Thyroid gland (tissue), 4 donors: ENCODE measurements around the gene ERBB3.

Source experiments
- POLR2A ChIP-seq, 2 donors: fragments of 450-650 bp; IDR thresholded peaks; one replicate each; pipeline ENCODE4 v1.6.1; 2017; ENCODE audit warnings: antibody characterized with exemption in 2 of 2, mild to moderate bottlenecking in 2 of 2, moderate library complexity in 1 of 2
- TF ChIP-seq, protein P1 (sequence below), 6 experiments: fragments of 200-600 bp in 3 of 6; fragments of 450-650 bp in 3 of 6; sonication (generic) in 3 of 6; IDR thresholded peaks; one replicate each; pipeline ENCODE4 v1.5.1; 2016 to 2019; ENCODE audit warnings: antibody characterized with exemption in 6 of 6, mild to moderate bottlenecking in 2 of 6, inconsistent platforms in 1 of 6, moderate library complexity in 1 of 6

DNA sequence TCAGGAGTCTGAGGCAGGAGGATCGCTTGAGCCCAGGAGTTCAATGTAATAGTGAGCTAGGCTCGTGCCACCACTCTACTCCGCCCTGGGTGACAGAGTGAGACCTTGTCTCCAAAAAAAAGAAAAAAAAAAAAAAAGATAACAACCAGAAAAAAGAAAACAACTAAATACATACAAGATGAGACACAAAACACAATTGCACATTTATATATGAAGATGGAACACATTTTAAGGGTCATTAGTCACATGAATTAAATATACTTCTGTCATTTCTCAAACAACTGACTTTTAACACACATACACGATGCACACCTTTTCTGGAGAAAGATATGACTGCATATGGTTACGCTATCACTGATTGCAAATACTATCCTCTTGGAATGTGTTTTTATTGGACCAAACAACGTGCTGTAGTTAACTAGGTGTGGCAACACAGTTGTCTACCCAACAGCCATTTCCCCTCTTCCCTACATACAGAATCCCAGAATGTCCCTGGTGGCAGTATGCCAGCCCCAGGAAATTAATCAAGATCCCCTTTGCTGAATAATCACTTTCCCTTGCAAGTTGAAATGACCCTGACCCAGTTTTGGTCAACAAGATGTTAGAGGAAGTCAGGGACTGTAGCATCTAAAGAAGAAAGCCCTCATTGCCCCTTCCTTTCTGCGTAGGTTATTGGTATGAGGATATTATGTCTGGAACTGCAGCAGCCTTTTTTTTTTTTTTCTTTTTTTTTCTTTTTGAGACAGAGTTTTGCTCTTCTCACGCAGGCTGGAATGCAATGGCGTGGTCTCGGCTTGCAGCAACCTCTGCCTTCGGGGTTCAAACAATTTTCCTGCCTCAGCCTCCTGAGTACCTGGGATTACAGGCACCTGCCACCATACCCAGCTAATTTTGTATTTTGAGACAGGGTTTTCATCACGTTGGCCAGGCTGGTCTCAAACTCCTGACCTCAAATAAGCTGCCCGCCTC is 66.8 kb downstream of the ERBB3 start:
- TF ChIP-seq, protein P1, sequence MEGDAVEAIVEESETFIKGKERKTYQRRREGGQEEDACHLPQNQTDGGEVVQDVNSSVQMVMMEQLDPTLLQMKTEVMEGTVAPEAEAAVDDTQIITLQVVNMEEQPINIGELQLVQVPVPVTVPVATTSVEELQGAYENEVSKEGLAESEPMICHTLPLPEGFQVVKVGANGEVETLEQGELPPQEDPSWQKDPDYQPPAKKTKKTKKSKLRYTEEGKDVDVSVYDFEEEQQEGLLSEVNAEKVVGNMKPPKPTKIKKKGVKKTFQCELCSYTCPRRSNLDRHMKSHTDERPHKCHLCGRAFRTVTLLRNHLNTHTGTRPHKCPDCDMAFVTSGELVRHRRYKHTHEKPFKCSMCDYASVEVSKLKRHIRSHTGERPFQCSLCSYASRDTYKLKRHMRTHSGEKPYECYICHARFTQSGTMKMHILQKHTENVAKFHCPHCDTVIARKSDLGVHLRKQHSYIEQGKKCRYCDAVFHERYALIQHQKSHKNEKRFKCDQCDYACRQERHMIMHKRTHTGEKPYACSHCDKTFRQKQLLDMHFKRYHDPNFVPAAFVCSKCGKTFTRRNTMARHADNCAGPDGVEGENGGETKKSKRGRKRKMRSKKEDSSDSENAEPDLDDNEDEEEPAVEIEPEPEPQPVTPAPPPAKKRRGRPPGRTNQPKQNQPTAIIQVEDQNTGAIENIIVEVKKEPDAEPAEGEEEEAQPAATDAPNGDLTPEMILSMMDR (IDR thresholded peaks at IDR 0.05): no peak
- TF ChIP-seq POLR2A (IDR thresholded peaks at IDR 0.05): no peak
